NCI-H1930 (cell line): Measurements from ENCODE around the gene CACNA2D3.

Experiments
- DNase-seq, 2 experiments: peaks; one replicate each; lab custom pipeline; 2025; lab: John Stamatoyannopoulos, UW

The CACNA2D3 gene

DNA sequence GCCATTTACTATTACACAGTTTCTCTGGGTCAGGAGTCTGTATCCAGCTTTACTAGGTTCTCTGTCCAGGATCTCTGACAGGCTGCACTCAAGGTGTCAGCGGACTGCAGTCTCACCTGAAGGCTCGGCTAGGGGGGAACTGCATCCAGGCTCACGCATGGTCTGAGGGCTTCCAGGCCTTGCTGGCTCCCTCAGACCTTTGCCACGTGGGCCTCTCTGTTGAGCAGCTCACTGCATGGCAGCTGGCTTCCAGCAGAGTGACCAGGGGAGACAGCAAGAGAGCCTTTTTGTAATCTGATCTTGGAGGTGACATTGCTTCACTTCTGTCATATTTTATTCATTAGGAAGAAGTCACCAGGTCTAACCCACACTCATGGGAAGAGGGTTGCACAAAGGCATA, 152.3 kb downstream of the CACNA2D3 start:
- no peak for DNase-seq

DNA sequence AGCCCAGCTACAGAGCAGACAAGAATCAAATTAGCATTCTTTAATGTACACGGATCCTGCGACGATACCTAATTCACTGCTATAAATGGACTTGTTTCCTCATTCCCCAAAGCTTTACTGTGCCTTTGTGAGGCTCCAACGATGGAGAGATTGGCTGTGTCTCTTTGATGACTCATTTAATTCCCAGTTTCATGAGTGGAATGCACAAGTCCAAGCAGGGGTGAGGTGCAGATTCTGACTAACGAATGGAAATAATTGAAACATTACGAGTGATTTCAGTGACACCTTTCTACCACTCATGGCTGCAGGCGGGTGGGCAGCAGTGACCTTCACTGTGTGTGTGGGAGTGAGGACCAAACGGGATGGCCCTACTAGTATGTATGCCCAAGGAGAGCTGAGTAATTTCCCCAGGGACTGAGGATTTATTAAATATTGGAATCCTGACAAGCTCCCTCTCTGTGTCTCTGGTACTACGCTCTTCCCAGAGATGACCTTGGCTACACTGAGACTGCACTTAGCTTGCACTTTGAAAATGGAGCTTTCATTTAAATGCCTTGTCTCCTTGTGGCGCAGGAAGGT, 156.7 kb downstream of the CACNA2D3 start:
- DNase-seq, result no peak

- DNase-seq, result no peak
Measured at GRCh38 chr3:54283470-54283869, 161.1 kb downstream of the CACNA2D3 start.

GRCh38 chr3:54294214-54294613, 171.9 kb downstream of the CACNA2D3 start:
- no peak for DNase-seq

DNA sequence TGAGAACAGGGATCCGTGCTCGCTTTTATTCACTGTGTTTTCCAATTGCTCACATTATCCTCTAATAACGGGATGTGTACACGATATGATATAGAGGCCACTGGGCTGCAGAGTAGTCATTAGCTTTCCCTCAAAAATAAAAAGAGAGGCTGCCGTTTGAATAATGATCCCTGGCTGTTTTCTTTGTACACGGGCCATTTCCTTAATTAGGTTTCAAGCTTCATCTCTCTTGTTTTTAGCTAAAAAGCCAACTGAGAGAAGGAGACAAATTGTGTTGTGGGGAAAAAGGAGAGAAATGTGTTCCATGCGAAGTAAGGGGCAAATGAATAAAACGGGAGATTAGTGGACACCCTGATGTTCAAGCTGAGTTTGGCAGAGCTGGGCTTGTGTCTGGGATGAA, 174.2 kb downstream of the CACNA2D3 start:
- no peak for DNase-seq

GRCh38 chr3:54299169-54299935, 177.0 kb downstream of the CACNA2D3 start:
- no peak for DNase-seq

GRCh38 chr3:54303517-54304375, 181.4 kb downstream of the CACNA2D3 start:
- DNase-seq, result no peak

DNA sequence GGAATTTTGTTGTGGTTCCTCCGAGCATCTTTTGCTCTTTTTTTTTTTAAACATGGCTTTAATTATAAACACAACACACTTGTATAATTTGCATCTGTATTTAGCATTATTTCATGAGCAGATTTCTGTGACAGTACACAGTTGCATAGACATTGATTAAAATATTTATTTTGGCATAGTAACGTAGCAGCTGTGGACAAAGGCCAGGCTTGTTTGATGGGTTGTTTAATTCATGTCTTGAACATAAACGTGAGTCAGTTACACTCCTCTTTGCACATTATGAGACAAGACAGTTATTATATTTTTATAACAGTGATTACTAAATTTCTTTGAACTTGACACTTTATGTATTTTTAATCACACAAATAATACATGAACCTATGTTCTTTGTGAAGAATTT, 182.5 kb downstream of the CACNA2D3 start:
- no peak for DNase-seq

- DNase-seq, result no peak
Measured at GRCh38 chr3:54305409-54306099, 183.2 kb downstream of the CACNA2D3 start.

DNA sequence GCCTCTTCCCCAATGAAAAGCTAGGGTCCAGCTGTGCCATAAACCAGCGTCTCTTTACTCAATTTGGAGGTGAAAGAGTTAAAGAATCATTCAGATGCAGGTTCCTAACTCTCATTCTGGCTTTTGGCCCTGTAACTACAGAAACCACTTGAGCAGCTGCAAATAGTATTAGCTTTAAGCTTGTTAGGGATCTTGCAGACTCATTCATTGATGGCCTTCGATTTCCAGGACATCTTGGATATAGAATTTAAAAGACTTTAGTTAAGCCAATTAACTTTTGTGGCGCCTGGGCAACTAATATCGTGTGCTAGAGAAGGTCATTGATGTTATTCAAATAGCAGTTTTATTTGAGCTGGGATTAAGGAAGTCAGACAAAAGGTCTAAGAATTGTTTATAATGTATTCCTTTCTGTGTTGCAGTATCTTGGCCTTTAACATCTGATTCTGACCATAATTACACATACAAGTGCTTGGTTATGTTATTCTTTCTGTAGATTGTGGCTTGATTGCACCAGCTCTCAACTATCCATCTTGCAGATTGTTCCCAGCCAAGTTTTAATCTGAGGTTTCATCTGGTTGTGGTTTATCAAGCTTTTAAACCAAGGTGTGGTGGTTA, 185.3 kb downstream of the CACNA2D3 start:
- no peak for DNase-seq

DNA sequence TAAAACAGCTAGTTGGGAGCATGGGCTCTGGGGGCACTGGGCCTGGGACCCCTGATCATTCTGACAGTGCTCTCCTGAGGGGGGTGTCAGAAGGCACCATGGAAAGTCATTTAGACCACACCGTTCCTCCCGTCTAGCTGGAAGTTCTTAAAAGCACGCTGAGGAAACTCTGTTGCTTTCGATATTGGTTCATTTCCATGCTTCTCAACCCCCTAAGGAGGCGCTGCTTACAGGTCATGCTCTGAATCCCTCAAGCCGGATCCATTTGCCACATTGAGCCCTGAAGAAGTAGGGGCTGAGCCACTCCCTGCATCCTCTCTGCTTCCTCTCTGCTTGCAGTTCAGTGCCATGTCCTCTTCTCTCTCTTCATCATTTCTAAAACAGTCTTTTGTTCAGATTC, 187.2 kb downstream of the CACNA2D3 start:
- no peak for DNase-seq

- no peak for DNase-seq
Measured at GRCh38 chr3:54311211-54311747, 188.9 kb downstream of the CACNA2D3 start.

- DNase-seq, result no peak
Measured at GRCh38 chr3:54312156-54312899, 190.0 kb downstream of the CACNA2D3 start.

GRCh38 chr3:54313418-54313817, 191.1 kb downstream of the CACNA2D3 start:
- no peak for DNase-seq

GRCh38 chr3:54321520-54321919, 199.2 kb downstream of the CACNA2D3 start:
- no peak for DNase-seq

GRCh38 chr3:54322354-54322753, 200.0 kb downstream of the CACNA2D3 start:
- DNase-seq, result no peak

DNA sequence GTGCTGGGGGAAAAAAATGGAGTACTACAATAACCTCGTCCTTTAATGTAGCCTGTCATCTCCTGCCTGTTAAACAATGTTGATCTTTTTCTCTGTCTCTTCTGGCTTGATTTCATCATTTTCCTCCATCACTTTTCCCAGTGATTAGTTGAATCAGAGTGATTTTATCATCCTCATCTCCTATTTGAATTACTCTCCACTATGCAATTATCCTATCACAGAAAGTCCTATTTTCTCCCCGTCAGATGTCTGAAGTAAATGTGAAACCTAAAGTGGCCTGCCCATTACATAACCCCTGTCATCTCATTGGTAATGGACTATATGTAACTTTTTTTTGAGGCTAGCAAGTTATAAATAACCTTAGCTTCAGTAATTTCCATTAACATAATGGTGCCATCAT, 201.8 kb downstream of the CACNA2D3 start:
- DNase-seq, result no peak

GRCh38 chr3:54326951-54327350, 204.6 kb downstream of the CACNA2D3 start:
- DNase-seq, result no peak

DNA sequence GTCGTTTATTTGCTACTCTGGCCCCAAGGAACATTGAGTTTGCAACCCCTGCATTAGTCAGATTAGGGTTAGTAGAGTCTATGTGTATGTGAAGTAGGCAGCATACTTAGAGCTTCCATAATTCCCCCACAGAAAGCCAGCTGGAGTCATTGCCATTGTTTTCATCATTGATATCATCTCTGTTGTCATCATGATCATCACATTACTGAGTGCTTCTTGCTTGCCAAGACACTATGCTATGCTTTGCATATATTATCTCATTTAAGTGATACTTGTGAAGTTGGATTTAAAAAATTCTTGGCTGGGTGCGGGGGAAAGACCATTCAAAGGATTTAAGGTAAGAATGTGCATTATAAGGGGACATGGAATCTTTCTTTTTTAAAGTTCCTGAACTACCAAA, 209.0 kb downstream of the CACNA2D3 start:
- DNase-seq, result no peak

DNA sequence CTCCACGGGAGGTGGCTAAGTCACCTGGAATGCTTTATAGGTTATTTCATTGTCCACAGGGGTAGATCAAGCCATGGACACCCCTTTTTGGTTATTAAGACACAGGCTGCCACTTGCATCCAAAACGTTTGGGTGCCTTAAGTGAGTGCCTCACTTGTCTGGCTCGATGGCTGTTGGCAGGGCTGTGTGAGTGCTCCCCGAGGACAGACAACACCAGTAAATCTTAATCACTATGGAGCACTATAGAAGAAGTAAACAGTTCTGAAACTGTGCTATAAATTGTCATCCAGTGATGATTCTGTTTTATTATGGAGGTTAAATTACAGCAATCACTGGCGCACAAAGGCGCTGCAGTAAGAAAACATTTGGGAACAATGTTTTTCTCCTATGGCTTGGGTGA, 215.5 kb downstream of the CACNA2D3 start:
- peak in 1 of 2 experiments; percentile 17 for DNase-seq

DNA sequence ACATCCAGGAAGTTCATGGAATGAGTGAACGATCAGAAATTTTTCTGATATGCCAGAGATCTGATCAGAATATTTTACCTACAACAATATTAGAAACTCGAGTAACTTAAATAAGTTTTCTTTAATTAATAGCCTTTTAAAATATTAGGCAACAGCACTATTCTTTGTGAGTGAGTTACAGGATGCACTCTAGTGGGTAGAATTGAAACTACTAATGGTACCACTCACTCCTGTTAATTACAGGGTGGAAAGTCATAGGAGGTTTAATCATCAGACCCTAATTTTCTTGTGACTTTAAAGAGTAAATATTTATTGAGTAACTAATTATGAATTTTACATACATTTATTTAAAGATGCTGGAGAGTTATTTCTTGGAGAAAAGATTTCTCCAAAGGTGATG, 217.3 kb downstream of the CACNA2D3 start:
- no peak for DNase-seq
